Astrocyte of the spinal cord (primary cell): ENCODE results near the gene ALG12.

Source experiments
- DNase-seq: peaks from one replicate; pipeline ENCODE4 v3.0.0; 2011; ENCODE audit warnings: low read depth, low spot score
- H3K4me3 ChIP-seq: 2 replicates; pipeline ENCODE4 v1.5.1; 2011; ENCODE audit warnings: low read depth, mild to moderate bottlenecking, low read length, moderate library complexity
- in situ Hi-C: cut with HindIII; loops from 2 replicates; pipeline ENCODE4 v1.10.0; 2017; ENCODE audit warnings: low sequenced_read_pairs
- TF ChIP-seq, protein P1 (sequence below): IDR thresholded peaks from 2 replicates; pipeline ENCODE4 v1.5.1; 2012; ENCODE audit warnings: low read depth, mild to moderate bottlenecking, low read length, inconsistent platforms

ALG12 gene

DNA sequence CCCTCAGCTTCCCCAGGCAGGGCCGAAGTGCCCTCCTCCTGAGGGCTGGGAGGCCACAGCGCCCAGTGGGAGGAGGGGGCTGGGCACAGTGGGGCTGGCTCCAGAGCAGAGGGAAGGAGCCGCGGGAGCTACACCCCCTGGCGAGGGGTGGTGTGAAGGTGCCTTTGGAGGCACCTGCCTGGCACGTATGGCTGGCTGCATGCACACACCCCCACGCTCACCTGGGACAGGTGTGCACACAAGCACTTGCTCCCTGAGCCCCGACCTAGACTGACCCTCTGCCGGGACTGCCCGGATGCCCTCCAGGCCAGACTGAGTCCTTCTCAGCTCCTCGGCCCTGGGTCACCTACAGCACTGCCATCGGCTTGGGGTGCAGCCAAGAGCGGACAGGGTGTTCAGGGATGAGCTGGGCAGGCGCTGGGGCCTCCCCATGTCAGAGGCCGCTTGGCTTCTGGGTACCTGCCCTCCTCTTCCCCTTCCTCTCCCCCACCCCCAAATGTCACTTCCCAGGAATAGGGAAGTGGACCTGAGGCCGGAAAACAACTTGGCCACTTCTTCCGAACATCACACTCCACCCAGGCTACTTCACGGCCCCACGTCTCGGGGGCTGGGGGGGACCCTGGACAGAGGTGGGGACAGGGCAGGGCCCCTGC is 34.9 kb upstream of the ALG12 start:
- TF ChIP-seq, protein P1, sequence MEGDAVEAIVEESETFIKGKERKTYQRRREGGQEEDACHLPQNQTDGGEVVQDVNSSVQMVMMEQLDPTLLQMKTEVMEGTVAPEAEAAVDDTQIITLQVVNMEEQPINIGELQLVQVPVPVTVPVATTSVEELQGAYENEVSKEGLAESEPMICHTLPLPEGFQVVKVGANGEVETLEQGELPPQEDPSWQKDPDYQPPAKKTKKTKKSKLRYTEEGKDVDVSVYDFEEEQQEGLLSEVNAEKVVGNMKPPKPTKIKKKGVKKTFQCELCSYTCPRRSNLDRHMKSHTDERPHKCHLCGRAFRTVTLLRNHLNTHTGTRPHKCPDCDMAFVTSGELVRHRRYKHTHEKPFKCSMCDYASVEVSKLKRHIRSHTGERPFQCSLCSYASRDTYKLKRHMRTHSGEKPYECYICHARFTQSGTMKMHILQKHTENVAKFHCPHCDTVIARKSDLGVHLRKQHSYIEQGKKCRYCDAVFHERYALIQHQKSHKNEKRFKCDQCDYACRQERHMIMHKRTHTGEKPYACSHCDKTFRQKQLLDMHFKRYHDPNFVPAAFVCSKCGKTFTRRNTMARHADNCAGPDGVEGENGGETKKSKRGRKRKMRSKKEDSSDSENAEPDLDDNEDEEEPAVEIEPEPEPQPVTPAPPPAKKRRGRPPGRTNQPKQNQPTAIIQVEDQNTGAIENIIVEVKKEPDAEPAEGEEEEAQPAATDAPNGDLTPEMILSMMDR, result no peak
- DNase-seq, result no peak
- in situ Hi-C loops, result no loop called here
- no peak overlapping the region for H3K4me3 ChIP-seq

DNA sequence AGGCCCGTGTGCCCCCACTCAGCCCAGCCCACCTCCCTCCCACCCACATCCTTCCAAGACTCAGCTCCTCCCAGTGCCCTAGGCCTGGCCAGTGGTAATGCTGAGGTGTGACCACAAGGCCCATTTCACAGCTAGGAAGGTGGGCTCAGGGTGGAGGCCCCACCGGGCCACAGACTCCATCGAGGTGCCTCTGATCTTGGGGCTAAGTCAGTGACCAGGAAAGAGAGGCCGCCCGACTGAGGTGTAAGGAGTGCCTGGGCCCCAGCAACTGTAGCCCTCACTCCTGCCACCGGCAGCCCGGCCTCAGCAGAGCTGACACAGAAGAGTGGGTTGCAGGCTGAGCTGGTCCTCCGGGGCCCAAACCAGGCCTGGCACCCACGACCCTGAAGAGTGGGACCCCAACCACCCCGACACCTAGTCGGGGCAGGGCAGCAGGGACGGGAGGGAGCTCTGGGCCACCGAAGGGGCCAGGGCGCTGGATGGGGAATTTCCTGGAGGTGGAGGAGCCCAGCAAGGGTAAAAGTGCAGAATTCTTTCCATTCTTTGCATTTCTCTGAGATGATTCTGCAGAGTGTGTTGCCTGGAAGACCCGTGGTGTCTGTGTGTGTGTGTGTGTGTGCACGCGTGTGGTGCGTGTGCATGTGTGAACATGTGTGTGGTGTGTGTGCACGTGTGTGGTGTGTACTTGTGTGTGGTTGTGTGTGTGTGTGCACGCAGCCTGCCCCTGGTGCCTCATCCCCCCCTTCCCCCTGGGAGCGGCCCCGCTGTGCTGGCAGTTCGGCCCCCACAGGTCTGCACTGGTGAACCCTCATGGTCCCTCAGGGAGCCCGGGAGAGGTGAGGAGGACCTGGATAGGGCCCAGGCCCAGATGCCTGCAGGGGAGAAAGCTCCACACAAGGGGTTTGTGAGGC is 34.0 kb upstream of the ALG12 start:
- no peak overlapping the region for H3K4me3 ChIP-seq
- peak; percentile 52 for DNase-seq

DNA sequence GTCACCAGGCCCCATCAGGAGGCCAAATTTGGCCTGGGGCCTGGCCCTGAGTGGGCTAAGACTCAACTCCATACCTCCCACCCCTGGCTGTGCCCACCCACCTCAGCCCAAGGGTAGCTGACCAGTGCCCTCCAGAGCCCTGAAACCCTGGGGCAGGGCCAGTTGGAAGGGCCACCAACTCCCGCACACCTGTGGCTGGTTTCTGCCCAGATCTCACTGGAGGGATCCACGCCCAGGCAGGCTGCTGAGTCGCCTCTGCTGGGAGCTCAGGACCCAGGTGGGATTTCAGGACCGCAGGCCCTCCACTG is 33.4 kb upstream of the ALG12 start:
- TF ChIP-seq, protein P1, result no peak
- in situ Hi-C loops, result no loop called here
- no peak for DNase-seq
- H3K4me3 ChIP-seq, result no peak overlapping the region

More for the DNA sequence above, 34.0 kb upstream of the ALG12 start:
- TF ChIP-seq, protein P1, result no peak
- in situ Hi-C loops, result no loop called here

DNA sequence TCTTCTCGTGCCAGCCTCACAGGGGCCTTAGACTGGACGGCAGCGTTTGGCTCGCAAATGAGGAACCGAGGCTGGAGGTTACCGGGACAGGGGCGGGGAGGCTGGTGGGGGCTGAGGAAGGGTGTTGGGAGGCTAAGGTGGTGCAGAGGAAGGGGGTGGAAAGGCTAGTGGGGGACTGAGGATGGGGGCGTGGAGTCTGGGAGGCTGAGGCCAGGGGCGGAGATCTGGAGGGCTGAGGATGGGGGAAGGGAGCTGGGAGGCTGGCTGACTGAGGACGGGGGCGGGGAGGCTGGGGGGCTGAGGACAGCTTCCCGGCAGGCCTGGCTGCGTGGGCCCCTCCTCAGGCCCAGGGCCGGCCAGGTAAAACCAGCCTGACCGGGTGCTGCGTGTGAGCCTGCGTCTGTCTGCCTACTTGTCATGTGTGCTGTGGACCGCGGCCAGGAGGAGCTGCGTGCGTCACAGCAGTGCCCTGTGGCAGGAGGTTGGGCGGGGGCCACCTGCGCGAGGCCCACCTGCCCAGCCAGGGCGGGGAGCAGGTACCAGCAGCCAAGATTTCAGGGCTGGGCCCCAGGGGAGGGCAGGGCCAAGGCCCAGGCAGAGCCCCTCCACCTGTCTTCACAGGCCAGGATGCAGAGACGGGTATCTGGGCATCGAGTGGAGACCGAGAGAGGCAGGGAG is 32.9 kb upstream of the ALG12 start:
- TF ChIP-seq, protein P1, result no peak
- in situ Hi-C loops, result no loop called here
- DNase-seq, result peak; percentile 91
- no peak overlapping the region for H3K4me3 ChIP-seq

DNA sequence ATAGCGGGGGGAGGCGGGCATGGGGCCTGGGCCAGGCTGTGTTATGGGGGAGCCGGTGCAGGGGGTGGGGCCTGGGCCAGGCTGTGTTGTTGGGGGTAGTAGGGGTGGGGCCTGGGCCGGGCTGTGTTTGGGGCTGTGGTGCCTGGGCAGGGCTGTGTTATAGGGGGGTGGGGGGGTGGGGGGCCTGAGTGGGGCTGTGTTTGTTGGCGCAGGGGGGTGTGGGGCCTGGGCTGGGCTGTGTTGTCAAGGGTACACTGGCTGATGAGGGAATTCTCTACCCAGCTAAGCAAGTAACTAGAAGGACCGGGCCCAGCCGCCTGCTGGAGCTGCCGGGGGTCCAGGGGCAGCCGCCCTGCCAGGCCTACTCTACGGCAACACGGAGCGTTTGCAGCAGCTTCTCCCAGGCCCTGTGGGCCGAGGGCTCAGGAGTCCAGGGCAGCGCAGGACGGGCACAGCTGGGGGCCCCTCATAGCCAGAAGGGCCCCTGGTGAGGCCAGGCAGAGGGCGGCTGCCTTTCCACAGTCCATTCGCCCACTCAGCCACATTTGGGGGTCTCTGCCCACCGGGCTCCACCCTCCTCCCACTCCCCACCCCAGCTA is 32.3 kb upstream of the ALG12 start:
- no peak for DNase-seq
- in situ Hi-C loops, result no loop called here
- no peak overlapping the region for H3K4me3 ChIP-seq
- TF ChIP-seq, protein P1, result no peak

DNA sequence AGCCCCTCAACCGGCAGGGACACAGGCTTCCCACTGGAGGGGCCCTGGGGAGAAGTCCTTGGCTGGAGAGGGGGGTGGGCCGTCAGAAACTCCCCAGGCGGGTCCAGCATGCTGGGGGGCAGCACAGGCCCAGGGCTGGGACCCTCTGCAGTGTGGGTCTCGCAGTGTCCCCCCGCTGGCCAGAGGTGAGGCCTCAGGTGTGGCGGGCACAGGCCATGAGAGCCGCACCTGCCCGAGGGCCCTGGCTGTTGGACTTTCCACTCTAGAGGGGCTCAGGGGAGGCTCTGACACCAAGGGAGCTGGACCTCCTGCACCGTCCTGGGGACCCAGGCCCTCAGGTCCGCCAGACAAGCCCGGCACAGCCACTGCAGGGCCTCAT is 31.7 kb upstream of the ALG12 start:
- no peak overlapping the region for H3K4me3 ChIP-seq
- DNase-seq, result no peak
- in situ Hi-C loops, result no loop called here
- TF ChIP-seq, protein P1, result no peak
